SK-N-SH treated with all-trans-retinoic acid at 6 μM for 48 hours (cell line): Measurements from ENCODE around the gene OR2T3.
A peak's percentile ranks its signal among the peaks of the same experiment; 100 is the strongest.
"Not testable (repeated sequence)": the region's sequence is repeated elsewhere in the genome, so short reads cannot be mapped to it uniquely, and the experiment has no call there.

Experiments
- ATAC-seq: fragments of 200-7000 bp; cut with Tn5 transposase; 3 replicates; pipeline ENCODE4 v1.9.1; 2020; ENCODE audit warnings: mild to moderate bottlenecking, moderate library complexity

Gene OR2T3, protein sequence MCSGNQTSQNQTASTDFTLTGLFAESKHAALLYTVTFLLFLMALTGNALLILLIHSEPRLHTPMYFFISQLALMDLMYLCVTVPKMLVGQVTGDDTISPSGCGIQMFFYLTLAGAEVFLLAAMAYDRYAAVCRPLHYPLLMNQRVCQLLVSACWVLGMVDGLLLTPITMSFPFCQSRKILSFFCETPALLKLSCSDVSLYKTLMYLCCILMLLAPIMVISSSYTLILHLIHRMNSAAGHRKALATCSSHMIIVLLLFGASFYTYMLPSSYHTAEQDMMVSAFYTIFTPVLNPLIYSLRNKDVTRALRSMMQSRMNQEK

DNA sequence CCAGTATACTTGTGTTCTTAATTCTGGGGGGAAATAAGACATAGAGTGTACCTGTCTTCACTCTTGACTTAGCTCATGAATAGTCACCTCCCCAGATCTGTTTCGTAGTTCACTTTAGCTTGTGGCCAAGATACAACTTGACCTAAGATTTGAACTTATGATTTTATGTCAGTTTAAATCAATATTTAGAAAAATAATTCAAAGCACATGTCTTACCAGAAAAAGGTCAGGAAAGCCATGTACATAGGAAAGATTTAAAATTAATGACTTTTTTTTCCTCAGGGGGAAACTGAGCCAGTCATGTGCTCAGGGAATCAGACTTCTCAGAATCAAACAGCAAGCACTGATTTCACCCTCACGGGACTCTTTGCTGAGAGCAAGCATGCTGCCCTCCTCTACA lies at the start of gene OR2T3:
OR2T3 (plus strand) TSS at position 301 of the 400 bp plus-strand sequence; CDS start at position 301, 0 bp downstream.
- ATAC-seq = not testable (repeated sequence)

DNA sequence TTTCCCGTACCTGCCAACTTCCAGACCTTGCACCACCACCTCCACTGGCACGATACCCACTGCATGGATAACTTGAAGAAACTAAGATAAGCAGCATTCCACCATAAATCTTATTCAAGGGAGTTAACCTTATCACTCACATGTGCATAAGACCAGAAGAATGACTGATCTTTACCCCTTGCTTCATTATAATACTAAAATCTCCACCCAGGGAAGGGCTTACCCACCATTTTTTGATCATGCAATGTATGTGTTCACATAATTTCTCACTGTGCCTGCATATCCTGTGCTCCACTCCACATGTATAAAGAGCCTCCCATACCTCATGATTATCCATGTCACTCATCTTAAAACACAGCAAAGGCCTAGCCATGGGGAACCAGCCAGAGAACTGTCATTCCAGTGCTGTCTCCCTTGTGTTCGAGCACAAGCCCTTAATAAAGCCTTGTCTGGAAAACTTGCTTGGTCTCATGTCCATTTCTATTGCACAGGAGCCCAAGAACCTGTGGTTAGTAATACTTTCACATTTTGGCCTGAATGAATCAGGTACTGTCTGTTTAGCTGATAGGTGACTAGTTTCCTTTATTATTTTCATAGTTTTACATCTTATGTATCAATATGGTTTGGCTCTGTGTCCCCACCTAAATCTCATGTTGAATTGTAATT lies 45.5 kb upstream of the OR2T3 start:
- ATAC-seq = not testable (repeated sequence)

DNA sequence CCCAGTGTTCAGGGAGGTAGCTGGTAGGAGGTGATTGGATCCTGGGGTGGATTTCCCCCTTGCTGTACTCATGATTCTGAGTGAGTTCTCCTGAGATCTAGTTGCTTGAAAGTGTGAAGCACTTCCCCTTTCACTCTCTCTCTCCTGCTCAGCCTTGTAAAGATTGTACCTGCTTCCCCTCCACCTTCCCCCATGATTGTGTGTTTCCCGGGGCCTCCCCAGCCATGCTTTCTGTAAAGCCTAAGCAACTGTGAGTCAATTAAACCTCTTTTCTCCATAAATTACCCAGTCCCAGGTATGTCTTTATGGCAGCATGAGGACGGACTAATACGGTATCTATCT lies 45.0 kb upstream of the OR2T3 start:
- ATAC-seq = not testable (repeated sequence)

DNA sequence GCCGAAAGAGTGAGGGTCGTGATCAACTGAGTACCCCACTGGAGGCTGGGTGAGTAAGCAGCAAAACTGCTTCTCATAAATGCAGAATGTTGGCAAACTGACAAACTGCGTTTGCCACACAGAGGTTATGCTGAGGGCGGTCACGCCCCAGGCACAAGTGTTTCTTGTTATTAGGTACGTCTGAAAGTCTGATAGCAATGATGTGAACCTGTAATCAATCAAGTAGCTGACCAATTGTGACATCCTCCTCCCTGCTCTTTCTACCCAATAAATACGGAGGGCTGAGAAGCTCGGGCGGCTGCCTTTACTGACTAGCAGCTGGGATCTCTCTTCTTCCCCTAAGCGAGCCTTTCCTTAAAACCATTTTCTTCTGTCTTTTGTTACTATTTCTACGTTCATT lies 41.5 kb upstream of the OR2T3 start:
- not testable (repeated sequence) for ATAC-seq

DNA sequence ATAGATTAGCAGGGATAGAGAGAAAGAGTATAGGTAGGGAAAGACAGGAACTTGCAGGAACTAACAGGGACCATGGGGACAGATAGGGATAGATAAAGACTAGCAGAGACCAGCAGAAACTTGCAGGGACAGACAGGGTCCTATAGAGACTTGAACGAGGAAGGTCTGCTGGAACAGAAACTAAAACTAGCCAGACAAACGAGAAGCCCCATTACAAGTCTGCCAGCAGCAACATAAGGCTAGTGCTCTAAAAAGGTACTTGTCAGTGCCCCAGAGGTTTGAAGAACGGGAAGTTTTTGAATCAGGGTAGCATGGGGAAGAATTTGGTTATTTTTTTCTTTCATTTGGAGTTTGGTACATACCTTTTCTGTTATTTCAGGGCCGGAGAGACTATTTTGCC lies 41.0 kb upstream of the OR2T3 start:
- not testable (repeated sequence) for ATAC-seq

DNA sequence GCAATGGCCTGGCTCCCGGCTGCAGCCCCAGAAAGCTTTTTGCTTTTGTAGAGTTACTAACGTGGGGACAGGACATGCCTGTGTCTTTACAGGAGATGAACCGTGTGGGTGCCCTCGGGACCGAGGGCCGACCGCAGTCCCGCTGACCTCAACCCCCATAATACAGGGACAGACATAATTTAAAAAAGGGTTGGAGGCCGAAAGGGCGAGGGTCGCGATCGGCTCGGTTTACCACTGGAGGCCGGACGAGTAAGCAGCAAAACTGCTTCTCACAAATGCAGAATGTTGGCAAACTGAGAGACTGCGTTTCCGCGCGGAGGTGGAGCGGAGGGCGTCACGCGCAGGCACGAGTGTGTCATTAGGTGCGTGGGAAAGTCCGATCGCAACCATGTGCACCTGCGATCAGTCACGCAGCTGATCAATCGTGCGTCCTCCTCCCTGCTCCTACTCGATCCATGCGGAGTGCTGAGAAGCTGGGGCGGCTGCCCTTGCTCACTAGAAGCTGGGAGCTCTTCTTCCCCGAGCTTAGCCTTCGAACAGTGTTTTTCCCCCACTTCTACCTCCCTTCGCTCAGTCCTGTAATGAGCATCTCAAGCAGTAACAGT lies 39.2 kb upstream of the OR2T3 start:
- ATAC-seq = peak; percentile 33; the same call in 1 of the 3 replicates

DNA sequence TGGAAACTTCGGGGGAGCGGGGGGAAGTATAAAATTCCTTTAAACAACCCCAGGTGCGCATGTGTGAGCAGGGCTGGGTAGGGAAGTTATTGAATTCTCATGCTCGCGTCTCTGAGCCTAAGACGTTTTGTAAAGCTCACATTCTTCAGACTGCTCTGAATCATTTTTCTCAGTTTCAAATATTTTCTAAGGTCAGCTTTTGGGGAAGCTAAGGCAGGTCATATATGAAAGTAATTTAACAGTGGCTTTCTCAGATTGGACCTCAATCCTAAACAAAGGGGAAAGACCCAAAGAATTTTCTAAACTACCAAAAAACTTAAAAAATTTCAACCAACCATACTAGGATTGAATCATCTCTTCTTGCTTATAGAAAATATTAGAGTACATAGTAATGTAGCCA lies 38.2 kb upstream of the OR2T3 start:
- ATAC-seq = not testable (repeated sequence)

DNA sequence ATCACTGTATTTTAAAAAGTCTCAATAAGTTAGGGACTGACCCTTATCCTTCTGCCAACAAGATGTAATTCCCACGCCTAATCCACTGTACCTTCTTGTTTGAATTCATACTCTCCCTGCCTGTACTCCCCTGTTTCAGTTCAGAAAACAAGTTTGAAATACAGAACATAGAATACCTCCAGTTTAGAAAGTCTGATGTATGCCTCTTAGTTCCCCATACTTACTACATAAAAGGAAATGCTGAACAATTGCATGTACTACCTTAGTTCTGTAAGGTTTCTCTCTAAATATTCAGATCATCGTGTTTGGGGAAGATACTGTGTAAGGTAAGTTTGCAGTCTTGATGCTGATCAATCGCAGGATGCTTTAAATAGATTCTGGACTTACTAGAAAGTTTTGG lies 36.8 kb upstream of the OR2T3 start:
- ATAC-seq = not testable (repeated sequence)

DNA sequence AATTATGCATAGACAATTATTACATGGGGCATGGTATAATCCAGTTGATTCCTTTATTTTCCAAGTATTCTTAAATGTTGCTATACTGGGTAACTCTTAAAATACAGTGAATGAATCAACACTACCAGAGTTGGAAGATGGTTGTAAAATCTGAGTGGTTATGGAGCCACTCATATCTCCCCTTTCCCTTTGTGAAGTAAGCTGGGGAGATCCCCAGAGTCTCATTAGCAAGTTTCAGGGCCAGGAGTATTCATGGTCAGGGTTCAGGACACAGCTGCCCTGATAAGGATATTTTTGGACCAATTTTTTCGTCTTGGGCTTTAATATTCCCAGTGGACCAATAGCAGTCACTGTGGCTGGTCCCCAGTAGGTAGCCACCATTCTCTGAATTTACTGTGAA lies 34.5 kb upstream of the OR2T3 start:
- ATAC-seq = not testable (repeated sequence)

DNA sequence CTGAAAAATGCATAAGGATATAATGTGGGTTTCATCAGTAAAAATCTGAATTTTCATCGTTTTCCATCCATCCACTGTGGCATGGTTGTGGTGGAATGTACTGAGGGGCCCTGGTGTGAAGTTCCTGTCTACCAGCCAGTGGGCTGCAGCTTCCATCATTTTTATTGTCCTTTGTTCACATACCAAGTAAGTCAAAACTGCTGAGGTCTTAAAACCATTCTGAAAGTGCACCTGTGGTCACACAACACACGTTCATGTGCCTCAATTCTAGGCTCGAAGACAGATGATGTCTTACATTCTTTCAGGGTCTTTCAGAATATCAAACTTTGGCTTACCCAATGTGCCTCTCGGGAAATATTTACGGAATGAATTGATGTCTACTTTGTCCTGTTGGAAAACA lies 33.9 kb upstream of the OR2T3 start:
- ATAC-seq = not testable (repeated sequence)

DNA sequence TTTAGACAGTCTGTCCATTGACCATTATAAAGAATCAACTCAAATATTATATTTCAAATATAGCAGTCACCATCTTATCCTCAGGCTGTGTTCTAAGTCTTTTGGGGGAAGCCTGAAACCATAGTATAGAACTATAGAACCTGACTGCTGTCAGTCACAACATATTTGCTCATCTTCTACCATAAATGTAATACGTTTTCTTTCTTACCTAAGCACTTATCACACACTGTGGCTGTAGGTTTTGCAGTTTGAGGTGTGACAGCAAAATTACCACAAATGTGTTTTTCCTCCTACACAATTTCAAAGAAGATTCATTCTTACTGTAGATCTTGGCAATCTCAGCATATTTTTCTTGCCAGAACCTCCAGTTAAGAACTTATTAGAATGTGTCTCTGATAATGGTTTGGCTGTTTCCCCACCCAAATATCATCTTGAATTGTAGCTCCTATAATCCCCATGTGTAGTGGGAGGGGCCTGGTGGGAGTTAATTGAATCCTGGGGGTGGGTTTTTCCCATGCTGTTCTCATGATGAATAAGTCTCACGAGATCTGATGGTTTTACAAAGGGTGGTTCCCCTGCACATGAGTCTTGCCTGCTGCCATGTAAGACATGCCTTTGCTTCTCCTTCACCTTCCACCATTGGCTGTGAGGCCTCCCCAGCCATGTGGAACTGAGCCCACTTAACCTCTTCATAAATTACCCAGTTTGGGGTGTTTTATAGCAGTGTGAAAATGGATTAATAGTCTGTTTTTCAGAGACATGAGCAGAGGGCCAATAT lies 30.5 kb upstream of the OR2T3 start:
- ATAC-seq = not testable (repeated sequence)

DNA sequence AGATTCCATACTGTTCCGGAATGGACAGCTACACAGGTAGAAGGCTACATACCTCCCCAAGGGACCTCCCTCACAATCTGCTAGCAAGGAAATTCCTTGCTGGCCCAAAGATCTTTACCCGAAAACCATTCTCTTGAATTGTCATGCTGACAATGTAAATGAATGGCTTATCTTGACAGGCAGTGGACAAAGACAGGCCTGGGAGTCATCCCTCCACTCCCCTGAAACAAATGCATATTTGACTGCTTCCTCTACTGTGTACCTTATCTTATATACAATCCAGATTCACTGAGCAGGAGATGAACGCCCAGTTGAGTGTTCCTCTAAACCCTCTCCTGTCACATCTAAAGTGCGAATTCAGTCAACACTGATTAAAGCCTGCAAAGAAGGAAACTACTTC lies 28.5 kb upstream of the OR2T3 start:
- ATAC-seq = not testable (repeated sequence)

DNA sequence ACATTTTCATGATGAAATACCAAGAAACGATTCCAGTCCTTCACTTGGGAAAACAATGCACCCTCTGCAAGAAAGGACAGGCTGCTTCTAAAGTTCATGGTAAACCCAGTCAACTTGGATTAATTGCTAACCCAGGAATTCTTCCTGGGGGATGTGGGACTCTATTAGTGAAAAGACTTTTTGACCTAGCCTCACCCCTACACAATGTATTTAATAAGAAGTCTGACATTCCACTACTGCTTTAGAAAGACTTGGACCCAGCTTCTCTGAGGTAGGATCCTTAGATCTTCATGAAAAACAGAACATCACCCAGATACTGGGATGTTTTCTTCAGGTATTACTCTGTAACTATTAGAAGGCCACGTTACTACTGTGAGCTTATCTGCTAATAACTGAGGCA lies 27.8 kb upstream of the OR2T3 start, which contains the start of gene OR2T2:
OR2T2 (plus strand) TSS at position 239 of the 400 bp plus-strand sequence. CDS start 7,161 bp downstream, outside the sequence.
- not testable (repeated sequence) for ATAC-seq

DNA sequence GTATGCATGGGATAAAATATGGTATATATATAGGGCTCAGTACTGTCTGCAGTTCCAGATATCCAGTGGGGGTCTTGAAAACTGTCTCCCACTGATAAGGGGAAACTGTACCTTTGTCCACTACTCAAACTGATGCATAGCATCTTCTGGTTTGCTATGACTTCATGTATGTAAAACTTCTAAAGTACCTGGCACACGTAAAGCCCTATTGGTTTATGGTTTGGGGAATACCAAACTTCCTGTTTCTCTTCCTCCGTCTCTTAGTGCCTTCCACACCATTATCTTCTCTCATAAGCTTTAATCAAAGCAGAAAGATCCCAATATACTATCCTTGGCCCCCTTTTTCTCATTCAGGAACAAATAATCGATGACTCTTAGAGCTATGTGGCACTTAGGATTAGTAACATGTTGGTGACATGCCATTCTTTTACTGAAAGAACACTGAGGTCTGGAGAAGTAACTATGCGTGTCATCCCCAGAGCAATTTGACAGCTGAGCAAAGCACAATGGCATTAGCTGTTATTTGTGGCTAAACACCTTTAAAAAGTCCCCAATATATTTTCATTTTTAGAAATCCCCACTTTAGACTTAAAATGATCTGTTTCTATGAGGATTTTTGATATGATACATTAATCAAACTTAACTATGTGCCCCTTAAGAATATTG lies 24.6 kb upstream of the OR2T3 start:
- ATAC-seq = not testable (repeated sequence)

DNA sequence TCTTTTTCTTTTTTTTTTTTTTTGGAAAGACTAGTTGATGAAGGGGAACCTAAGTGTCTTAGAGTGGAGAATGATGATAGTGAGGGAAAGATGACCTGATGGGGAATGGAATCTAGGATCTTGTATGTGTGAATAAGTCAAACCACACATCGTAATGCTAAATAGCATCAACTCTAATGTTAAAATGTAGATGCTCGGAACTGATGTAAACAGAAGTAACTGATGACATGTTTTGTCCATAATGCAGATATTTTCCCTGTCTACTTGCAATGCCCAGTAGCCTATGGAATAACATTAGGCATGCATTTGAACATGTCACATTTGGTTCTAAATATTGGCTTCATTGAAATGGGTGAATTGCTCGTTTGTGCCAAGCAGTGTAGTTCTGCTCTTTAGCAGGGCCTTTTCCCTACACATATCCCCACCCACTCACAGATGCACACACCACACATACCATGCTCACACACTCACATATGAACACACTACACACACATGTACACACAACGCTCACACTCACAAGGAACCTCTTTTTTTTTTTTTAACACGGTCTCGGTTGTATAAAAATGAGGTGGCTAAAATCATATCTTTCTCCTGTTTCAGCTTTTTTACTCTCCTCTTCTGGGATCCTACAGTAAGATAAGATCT lies 23.2 kb upstream of the OR2T3 start:
- ATAC-seq = not testable (repeated sequence)

DNA sequence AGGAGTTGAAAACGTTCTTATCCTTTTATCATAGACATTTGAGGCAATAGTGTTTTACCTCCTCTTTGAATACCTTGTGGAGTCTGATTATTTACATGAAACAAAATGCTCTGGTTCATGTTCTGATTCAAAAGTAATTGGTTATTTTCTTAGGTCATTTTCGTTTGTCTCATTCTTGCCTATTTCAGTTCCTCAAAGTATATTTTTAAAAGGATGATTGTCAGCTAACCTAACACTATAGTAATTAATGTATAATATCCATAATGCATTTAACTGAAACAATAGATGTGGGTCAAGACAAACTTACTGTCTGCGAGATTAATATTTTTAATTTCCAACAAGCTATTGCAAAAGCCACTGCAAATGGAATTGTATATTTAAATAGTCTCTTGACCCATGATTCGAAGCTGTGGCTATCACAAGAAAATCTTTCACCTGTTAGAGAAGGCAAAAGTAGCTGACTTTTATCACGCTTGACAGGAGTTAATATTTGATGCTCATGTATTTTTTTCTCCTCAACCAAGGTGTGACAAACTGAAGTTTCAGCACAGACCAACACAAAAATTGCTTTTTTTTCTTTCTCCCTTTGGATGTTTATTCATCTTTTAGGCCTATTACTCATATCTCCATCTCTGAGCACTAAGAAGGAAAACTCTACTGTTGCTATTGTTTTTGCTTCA lies 22.5 kb upstream of the OR2T3 start:
- not testable (repeated sequence) for ATAC-seq

DNA sequence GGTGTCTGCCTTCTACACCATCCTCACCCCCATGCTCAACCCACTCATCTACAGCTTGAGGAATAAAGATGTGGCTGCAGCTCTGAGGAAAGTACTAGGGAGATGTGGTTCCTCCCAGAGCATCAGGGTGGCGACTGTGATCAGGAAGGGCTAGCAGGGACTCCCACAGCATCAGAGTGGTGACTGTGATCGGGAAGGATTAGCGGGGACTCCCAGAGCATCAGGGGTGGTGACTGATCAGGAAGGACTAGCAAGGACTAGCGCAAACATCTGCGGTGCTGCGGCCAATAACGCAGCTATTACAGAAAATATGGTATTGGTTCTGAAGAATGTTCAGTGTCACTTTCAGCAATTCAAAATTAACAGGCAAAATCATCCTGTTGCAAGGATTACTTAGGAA lies 19.5 kb upstream of the OR2T3 start:
- ATAC-seq = not testable (repeated sequence)

DNA sequence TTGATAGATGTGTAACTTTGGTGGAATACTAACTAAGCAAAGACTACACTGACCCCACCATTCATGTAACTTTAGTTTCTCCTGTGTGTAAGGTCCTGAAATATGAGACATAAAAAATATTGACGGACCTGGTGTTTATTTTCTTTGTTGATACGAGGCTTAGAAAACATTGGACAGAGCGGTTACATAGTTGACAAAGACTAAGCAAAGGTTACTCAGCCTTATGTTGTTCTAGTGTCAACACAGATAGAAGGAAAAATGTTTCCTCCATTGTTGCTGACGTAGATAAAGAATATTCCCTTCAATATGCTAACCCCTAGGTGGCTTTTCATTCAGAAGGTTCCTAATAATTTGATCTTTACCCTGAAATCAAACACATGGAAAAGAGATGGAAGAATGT lies 18.1 kb upstream of the OR2T3 start:
- ATAC-seq = not testable (repeated sequence)

DNA sequence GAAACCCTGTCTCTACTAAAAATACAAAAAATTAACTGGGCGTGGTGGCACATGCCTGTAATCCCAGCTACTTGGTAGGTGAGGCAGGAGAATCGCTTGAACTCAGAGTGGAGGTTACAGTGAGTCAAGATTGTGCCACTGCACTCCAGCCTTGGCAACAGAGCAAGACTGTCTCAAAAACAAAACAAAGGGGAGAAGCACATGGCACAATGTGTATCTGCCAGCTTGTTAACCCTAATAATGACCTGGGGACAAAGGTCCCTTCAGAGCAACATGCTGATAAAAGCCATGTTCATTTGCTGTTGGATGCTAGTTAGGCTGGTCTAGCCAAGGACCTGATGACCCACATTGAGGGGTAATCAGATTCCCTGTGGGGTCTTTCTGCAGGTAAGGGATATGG lies 16.5 kb upstream of the OR2T3 start:
- not testable (repeated sequence) for ATAC-seq

DNA sequence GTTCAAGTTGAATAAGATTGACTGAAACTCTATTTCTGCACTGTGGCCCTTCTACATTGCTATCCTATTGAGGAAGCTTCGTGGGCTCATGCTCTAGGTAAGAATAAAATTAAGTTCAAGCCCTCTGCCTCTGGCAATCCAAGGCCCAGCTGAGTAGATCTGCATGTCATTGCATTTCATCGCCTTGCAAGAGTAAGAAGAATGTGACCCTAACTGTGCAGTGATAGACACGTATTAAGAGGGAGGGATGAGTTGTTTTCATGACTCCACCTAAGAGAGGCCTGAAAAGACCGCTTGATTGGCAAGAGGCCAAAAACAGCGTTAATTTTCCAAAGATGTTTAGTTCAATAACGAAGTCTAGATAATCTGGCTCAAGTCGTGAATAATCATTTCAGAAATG lies 14.0 kb upstream of the OR2T3 start:
- ATAC-seq = not testable (repeated sequence)
